IPS-18a (cell line): Measurements from ENCODE around the gene DRG2.

Experiments
- H3K27ac ChIP-seq: one replicate; pipeline ENCODE4 v1.5.1; 2013; ENCODE audit warnings: low read length
- H3K27me3 ChIP-seq: one replicate; pipeline ENCODE4 v1.6.1; 2013; ENCODE audit warnings: mild to moderate bottlenecking, low read length; ENCODE audit not compliant: control insufficient read depth, insufficient read depth
- H3K36me3 ChIP-seq: one replicate; pipeline ENCODE4 v1.6.1; 2013; ENCODE audit warnings: low read depth, low read length; ENCODE audit not compliant: control insufficient read depth
- H3K4me1 ChIP-seq: one replicate; pipeline ENCODE4 v1.6.1; 2013; ENCODE audit warnings: low read depth, low read length; ENCODE audit not compliant: control insufficient read depth
- H3K4me3 ChIP-seq: one replicate; pipeline ENCODE4 v1.5.1; 2013; ENCODE audit warnings: low read length
- H3K9ac ChIP-seq: one replicate; pipeline ENCODE4 v1.6.1; 2013; ENCODE audit warnings: mild to moderate bottlenecking, low read length, moderate library complexity
- H3K9me3 ChIP-seq: one replicate; pipeline ENCODE4 v1.6.1; 2013; ENCODE audit warnings: low read depth, low read length; ENCODE audit not compliant: control insufficient read depth

DRG2 gene

DNA sequence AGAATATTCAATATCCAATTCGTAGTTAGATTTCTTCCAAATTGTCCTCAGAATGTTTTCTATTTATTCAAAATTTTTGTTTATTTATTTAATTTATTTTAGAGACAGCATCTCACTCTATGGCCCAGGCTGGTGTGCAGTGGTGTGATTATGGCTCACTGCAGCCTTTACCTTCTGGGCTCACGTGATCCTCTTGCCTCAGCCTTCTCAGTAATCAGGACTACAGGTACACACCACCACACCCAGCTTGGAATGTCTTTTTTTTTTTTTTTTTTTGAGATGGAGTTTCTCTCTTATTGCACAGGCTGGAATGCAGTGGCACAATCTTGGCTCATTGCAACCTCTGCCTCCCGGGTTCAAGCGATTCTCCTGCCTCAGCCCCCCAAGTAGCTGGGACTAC, 3.5 kb upstream of the DRG2 start:
- Histone ChIP-seq H3K9me3 (no peaks in the 10 kb centered on the region), H3K36me3 (no peaks in the 10 kb centered on the region), H3K4me1 (no peaks in the 10 kb centered on the region), H3K9ac (no peak overlapping the region), H3K27ac (no peak overlapping the region), H3K4me3 (no peak overlapping the region), H3K27me3 (no peaks in the 10 kb centered on the region)

DNA sequence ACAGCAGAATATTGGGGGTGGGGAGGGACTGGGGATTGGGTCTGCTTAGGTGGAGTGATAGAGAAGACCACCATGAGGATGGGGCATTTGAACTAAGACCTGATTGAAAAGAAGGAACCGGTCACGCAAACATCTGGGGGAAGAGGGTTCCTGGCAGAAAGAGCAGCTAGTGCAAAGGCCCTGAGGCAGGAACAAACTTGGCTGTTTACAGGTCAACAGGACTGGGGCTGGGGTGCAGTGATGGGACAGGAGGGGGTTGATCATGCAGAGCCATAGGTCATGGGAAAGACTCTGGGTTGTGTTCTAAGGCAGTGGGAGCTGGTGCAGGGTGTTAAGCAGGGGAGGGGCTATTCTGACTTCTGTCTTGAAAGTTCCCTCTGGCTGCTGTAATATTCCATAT, 1.9 kb downstream of the DRG2 start:
- Histone ChIP-seq H3K27ac (no peak overlapping the region), H3K4me1 (no peaks in the 10 kb centered on the region), H3K36me3 (peaks cover 3% of the 10 kb centered on the region), H3K4me3 (no peak overlapping the region), H3K9me3 (no peaks in the 10 kb centered on the region), H3K9ac (no peak overlapping the region), H3K27me3 (no peaks in the 10 kb centered on the region)

DNA sequence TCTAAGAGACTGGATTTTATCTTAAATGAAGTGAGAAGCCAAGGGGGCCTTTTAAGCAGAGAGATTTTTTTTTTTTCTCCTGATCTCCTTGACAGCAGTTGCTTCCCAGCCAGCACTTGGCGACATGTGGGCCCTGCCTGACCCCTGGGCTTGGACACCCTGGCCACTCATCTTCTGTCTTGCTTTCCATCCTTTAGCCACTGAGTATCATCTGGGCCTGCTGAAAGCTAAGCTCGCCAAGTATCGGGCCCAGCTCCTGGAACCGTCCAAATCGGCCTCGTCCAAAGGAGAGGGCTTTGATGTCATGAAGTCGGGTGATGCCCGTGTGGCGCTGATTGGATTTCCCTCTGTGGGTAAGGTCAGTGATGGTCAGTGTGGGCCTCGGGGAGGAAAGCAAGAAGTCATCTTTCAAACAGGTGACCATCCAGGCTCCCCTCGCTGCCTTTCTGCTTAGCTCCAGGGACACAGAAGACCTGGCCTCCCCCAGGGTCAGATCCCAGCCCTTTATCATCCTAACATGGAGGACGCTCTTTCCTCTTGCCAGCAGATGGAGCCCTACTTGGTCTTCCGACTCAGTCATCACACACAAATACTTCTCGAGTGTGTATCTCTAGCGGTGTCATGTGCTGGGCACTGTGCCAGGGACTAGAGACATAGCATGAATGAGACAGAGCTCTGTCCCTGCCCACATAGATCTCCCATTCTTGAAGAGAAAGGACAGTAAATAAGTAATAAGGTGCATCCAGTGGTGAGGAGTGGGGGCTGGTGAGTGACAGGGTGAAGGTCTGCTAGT, 6.1 kb downstream of the DRG2 start:
- H3K9ac ChIP-seq: no peak overlapping the region
- H3K4me3 ChIP-seq: no peak overlapping the region
- H3K27ac ChIP-seq: no peak overlapping the region
- no peaks in the 10 kb centered on the region for H3K27me3 ChIP-seq
- no peaks in the 10 kb centered on the region for H3K9me3 ChIP-seq
- peaks cover 19% of the 10 kb centered on the region for H3K36me3 ChIP-seq
- no peaks in the 10 kb centered on the region for H3K4me1 ChIP-seq

DNA sequence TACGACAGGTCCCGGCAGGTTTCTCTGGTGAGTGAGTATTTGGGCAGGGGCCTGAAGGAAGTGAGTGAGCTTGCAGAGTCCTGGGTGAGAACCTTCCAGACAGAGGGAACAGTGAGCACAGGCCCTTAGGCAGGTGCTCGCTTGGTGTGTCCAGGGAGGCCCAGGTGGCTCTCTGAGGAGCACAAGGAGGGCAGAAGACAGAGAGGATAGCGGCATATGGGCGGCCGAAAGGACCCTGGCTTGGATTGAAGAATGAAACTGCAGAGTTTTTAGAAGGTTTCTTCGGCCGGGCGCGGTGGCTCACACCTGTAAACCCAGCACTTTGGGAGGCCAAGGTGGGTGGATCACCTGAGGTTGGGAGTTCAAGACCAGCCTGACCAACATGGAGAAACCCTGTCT, 6.7 kb downstream of the DRG2 start:
- peaks cover 24% of the 10 kb centered on the region for H3K36me3 ChIP-seq
- no peak overlapping the region for H3K27ac ChIP-seq
- no peaks in the 10 kb centered on the region for H3K9me3 ChIP-seq
- no peak overlapping the region for H3K9ac ChIP-seq
- H3K4me3 ChIP-seq: no peak overlapping the region
- H3K27me3 ChIP-seq: no peaks in the 10 kb centered on the region
- H3K4me1 ChIP-seq: no peaks in the 10 kb centered on the region

DNA sequence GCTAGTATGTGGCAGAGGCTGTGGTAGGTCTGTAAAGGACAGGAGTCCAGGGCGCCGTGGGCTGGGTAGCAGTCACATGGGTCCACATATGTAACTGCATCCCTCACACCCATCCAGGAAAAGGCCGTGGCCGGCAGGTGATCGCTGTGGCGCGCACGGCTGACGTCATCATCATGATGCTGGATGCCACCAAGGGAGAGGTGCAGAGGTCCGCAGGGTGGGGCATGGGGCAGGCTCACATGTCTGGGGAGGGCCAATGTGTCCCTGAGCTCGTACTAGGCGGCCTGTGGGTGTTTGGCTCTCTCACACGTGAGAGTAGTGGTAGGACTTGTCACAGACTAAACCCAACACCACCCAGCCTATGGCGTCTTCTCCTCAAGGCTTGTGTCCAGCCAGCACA, 11.8 kb downstream of the DRG2 start:
- Histone ChIP-seq H3K27ac (no peak overlapping the region), H3K9ac (no peak overlapping the region), H3K9me3 (no peaks in the 10 kb centered on the region), H3K4me3 (no peak overlapping the region), H3K4me1 (no peaks in the 10 kb centered on the region), H3K36me3 (peaks cover 31% of the 10 kb centered on the region), H3K27me3 (no peaks in the 10 kb centered on the region)

DNA sequence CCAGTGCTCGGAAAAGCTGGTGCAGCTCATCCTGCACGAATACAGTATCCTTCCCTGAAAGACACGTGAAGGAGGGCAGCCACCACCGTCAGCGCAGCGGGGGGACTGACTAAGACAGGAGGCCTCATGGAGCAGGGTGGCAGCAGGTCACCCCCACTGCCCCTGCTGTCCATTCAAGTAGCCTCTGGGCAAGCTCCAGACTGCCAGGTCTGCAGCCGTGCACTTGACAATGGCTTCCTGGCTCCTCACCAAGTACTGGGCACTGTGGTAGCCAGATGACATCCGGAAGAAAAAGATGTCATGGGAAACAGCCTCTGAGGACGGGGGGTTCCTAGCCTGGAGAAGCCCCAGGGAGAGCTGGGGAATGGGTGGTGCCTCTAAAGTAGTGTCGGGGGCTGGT, 12.9 kb downstream of the DRG2 start:
- Histone ChIP-seq H3K36me3 (peaks cover 29% of the 10 kb centered on the region), H3K4me1 (no peaks in the 10 kb centered on the region), H3K9ac (no peak overlapping the region), H3K4me3 (no peak overlapping the region), H3K27me3 (no peaks in the 10 kb centered on the region), H3K27ac (no peak overlapping the region), H3K9me3 (no peaks in the 10 kb centered on the region)

DNA sequence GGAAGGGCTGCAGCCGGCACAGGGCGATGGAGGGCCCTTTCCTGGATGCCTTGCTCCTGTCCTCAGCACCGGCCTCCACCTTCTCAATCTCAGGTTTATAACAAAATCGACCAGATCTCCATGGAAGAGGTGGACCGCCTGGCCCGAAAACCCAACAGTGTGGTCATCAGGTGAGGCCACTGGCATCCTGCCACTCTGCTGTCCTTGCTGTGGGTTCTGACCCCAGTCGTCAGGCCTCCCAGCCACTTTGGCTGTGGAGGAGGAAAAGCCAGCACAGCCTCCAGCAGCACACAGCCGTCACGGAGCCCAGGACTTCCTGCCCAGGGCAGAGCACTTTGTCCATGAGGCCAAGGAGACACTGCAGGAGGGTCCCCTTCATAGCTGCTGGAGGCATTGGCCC, 14.1 kb downstream of the DRG2 start:
- no peak overlapping the region for H3K9ac ChIP-seq
- H3K9me3 ChIP-seq: no peaks in the 10 kb centered on the region
- peaks cover 24% of the 10 kb centered on the region for H3K36me3 ChIP-seq
- no peak overlapping the region for H3K4me3 ChIP-seq
- H3K27me3 ChIP-seq: no peaks in the 10 kb centered on the region
- no peak overlapping the region for H3K27ac ChIP-seq
- H3K4me1 ChIP-seq: no peaks in the 10 kb centered on the region

DNA sequence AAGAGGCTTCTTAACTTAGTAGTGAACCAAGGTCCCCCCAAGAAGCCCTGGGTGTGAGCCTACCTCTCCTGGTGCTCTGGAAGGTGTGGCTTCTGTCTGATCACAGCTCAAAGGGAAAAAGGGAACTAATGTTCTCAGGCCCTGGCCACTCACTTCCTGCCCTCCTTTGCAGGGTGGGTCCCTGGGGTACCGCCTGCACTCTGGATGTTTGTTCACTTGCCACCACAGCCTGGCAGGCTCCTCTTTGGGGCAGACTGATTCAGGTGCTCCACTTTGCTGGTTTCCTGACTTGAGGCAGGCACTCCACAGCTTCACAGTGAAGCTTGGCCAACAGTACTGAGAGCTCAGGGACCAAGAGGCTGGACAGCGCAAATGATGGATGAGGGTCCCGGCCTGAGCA, 14.9 kb downstream of the DRG2 start:
- no peak overlapping the region for H3K9ac ChIP-seq

DNA sequence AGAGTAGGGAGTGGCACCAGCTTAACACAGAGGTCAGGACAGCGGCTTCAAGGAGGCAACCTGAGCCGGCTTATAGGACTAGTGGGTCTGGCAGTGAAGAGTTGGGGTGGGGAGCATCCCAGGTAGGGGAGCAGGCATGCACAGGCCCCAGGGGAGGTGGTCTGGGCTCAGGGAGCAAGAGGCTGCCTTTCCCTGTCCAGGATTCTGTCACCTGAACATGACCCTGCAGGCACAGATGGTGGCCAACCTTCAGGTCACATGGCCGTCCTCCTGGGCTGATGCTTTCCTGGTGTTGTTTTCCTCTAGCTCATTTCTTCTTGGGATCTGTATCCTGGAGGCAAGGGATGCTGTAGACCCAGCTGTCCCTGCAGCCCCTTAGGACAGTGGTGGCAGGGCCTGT, 17.3 kb downstream of the DRG2 start:
- no peak overlapping the region for H3K4me3 ChIP-seq
- no peaks in the 10 kb centered on the region for H3K27me3 ChIP-seq
- H3K4me1 ChIP-seq: no peaks in the 10 kb centered on the region
- peaks cover 15% of the 10 kb centered on the region for H3K36me3 ChIP-seq
- no peak overlapping the region for H3K9ac ChIP-seq
- H3K9me3 ChIP-seq: no peaks in the 10 kb centered on the region
- no peak overlapping the region for H3K27ac ChIP-seq

More for the DNA sequence above, 14.9 kb downstream of the DRG2 start:
- Histone ChIP-seq H3K4me3 (no peak overlapping the region), H3K27ac (no peak overlapping the region), H3K27me3 (no peaks in the 10 kb centered on the region), H3K36me3 (peaks cover 24% of the 10 kb centered on the region), H3K9me3 (no peaks in the 10 kb centered on the region), H3K4me1 (no peaks in the 10 kb centered on the region)

DNA sequence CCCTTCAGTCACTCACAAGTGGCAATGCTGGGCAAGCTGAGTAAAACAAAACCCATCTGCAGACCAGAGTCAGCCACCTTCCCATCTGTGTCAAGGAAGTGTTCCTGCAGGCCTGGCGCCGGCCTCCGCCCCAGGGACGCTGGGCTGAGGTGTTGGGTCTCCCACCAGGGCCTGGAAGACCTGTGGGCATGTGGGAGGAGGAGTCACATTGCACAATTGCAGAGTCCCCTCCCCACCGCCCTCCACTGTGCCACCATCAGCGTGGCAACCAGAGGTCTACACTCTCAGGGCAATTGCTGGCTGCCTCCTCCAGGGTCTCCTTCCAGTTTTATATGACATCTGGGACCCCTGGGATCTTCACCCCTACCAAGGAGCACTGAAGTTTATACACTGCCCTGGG, 17.8 kb downstream of the DRG2 start:
- H3K4me1 ChIP-seq: no peaks in the 10 kb centered on the region
- H3K36me3 ChIP-seq: peaks cover 15% of the 10 kb centered on the region
- H3K27me3 ChIP-seq: no peaks in the 10 kb centered on the region
- H3K9ac ChIP-seq: no peak overlapping the region
- H3K27ac ChIP-seq: no peak overlapping the region
- H3K9me3 ChIP-seq: no peaks in the 10 kb centered on the region
- no peak overlapping the region for H3K4me3 ChIP-seq

DNA sequence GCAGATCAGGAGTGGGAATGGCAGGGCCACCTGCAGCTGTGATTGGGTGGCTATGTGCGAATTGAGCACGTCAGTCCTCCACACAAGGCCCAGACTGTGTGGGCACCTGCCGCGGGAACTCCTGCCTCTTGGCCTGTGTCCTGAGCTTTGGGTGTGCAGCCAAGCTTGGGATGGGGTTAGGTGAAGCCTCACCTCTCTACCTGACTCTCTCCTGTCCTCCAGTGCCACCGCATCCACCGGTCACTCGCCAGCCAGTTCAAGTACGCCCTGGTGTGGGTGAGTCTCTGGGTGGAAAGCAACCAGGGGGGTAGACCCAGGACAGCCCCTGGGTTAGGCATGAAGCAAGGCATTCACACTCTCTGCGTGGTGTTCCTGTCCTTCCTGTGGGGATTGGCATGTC, 18.5 kb downstream of the DRG2 start:
- Histone ChIP-seq H3K4me3 (no peak overlapping the region), H3K36me3 (peaks cover 15% of the 10 kb centered on the region)

DNA sequence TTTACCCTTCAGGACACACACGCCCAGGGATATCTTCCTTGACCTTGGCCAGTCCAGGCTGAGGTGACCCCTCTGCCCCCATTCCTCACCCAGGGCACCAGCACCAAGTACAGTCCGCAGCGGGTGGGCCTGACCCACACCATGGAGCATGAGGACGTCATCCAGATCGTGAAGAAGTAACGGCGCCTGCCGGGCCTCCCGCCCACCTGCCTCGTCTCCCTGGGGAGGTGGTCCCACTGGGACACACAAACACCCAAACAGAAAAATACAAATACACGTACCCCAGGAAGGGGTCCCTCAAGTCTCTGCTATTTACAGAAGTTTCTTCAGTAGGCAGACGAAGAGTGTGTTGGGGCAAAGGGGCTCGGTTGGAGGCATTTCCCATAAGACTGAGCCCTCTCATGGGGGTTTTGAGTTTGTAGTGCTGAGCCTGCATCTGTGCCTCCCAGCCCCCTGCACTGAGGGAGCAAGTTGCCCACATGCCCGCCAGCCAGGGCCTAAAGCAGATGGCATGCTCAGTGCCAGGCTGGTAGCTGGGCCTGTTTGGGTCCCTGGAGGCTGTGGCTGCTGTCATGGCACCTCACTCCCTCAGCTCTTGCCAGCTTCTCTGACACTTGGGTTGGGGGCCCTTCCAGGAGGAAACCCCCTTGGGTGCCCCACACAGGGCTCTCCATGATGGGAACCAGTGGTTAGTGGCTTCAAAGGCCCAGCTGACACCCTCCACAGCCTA, 19.5 kb downstream of the DRG2 start:
- no peak overlapping the region for H3K27ac ChIP-seq
- H3K36me3 ChIP-seq: peaks cover 6% of the 10 kb centered on the region
- no peaks in the 10 kb centered on the region for H3K9me3 ChIP-seq

More for the DNA sequence above, 18.5 kb downstream of the DRG2 start:
- H3K27ac ChIP-seq: no peak overlapping the region
- no peaks in the 10 kb centered on the region for H3K4me1 ChIP-seq
- H3K9ac ChIP-seq: no peak overlapping the region
- no peaks in the 10 kb centered on the region for H3K27me3 ChIP-seq
- H3K9me3 ChIP-seq: no peaks in the 10 kb centered on the region

More for the DNA sequence above, 19.5 kb downstream of the DRG2 start:
- Histone ChIP-seq H3K4me3 (no peak overlapping the region), H3K27me3 (no peaks in the 10 kb centered on the region), H3K9ac (no peak overlapping the region), H3K4me1 (no peaks in the 10 kb centered on the region)
